ENCODE data around the gene MCF2L2.

Gene MCF2L2

DNA sequence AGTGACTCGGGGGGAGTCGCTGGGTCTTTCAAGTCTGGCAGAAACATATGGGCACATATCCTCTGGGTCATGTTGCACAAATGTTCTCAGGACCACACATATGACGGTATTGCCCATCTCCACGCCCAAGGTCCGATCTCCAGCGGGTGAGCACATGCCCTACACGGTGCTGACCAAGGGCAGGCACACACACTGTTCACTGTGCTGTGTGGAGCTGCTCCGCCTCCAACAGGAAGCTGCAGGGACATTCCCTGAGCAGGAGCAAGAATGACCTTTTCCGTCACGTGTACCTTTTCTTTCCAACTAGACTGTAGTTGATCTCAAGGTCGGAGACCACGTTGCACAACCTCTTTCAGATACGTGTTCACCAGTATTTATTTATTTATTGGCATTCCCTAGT lies 217.1 kb downstream of the MCF2L2 start:
- H3K79me2 ChIP-seq (ENCODE audit: control insufficient read depth, insufficient read depth, low read length, unreplicated experiment), result no peaks in the 10 kb centered on the region
- H3K27ac ChIP-seq (ENCODE audit: low read depth, low read length), result no peak overlapping the region
- no peak overlapping the region for H2AFZ ChIP-seq (ENCODE audit: low read length, unreplicated experiment)
- no peaks in the 10 kb centered on the region for H3K27me3 ChIP-seq (ENCODE audit: insufficient read depth, low read length)
- no peaks in the 10 kb centered on the region for H3K4me1 ChIP-seq (ENCODE audit: control insufficient read depth, insufficient read depth, low read length, unreplicated experiment)
- H3K36me3 ChIP-seq (ENCODE audit: insufficient read depth, low read length), result no peaks in the 10 kb centered on the region
- no peak overlapping the region for H3K4me3 ChIP-seq (ENCODE audit: low read depth, low read length)

DNA sequence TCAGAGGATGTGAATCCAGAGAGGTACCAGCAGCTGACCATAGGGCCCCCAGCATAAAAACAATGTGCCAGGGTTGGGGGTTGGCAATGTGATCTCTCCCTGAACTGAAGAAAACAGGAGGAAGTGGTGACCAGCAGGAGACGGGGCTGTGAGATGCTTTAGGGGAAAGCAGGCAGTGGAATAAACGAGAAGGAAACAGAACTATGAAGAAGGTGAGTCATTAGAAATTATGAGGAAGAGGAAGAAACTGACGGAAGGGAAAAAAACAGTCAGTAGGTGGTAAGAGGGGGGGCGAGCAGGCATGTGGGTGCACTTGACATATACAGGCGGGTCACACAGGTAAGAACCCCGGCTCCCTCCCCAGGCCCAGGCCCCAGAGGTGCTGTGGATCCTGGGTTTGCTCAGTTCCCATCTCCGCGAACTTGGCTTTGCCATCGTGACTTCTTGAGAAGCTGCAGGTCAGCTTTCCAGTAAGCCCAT lies 217.5 kb downstream of the MCF2L2 start:
- Histone ChIP-seq H3K4me1 (ENCODE audit: control insufficient read depth, insufficient read depth, low read length, unreplicated experiment) (no peaks in the 10 kb centered on the region), H3K27ac (ENCODE audit: low read depth, low read length) (no peak overlapping the region), H3K4me3 (ENCODE audit: low read depth, low read length) (no peak overlapping the region), H3K27me3 (ENCODE audit: insufficient read depth, low read length) (no peaks in the 10 kb centered on the region), H2AFZ (ENCODE audit: low read length, unreplicated experiment) (no peak overlapping the region), H3K36me3 (ENCODE audit: insufficient read depth, low read length) (no peaks in the 10 kb centered on the region), H3K79me2 (ENCODE audit: control insufficient read depth, insufficient read depth, low read length, unreplicated experiment) (no peaks in the 10 kb centered on the region)

DNA sequence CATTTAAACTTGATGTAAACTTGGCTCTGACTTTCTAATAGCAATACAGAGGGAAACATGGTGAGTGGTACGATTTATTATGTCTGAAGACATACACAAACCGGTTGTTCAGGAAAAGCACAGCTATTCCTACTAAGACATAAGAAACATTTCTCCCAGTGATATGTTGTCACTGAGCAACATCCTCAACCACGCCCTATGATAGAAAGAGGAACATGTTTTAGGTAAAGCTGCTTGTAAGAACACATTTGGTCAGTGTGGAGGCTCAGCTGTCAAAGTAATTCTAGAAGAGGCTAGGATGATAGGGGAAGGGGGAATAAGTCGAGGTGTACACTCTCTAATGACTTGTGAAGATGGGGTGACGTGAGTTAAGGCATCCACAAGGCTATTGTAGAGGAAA lies 218.1 kb downstream of the MCF2L2 start:
- Histone ChIP-seq H3K79me2 (ENCODE audit: control insufficient read depth, insufficient read depth, low read length, unreplicated experiment) (no peaks in the 10 kb centered on the region), H3K27me3 (ENCODE audit: insufficient read depth, low read length) (no peaks in the 10 kb centered on the region), H3K4me3 (ENCODE audit: low read depth, low read length) (no peak overlapping the region), H3K4me1 (ENCODE audit: control insufficient read depth, insufficient read depth, low read length, unreplicated experiment) (no peaks in the 10 kb centered on the region), H2AFZ (ENCODE audit: low read length, unreplicated experiment) (no peak overlapping the region), H3K36me3 (ENCODE audit: insufficient read depth, low read length) (no peaks in the 10 kb centered on the region), H3K27ac (ENCODE audit: low read depth, low read length) (no peak overlapping the region)

DNA sequence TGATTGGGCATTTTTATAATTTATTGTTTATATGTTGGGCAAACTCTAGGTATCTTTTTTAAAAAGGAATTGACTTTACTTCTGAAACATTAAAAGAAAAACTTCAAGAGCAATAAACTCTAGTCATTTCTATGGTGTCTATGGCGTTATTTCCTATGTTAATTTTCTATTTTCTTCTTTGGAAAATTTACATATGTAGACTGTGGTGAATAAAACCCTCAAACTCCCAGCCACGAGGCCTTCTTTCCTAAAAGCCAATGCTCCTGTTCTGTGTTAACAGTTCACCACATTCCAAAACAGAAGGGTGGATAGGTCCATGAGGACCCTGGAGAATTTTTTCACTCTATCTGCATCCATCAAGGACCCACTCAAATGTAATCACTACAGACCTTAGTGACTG lies 219.6 kb downstream of the MCF2L2 start:
- no peaks in the 10 kb centered on the region for H3K36me3 ChIP-seq (ENCODE audit: insufficient read depth, low read length)
- no peaks in the 10 kb centered on the region for H3K27me3 ChIP-seq (ENCODE audit: insufficient read depth, low read length)
- H3K4me1 ChIP-seq (ENCODE audit: control insufficient read depth, insufficient read depth, low read length, unreplicated experiment), result no peaks in the 10 kb centered on the region
- H2AFZ ChIP-seq (ENCODE audit: low read length, unreplicated experiment), result no peak overlapping the region
- H3K27ac ChIP-seq (ENCODE audit: low read depth, low read length), result no peak overlapping the region
- H3K4me3 ChIP-seq (ENCODE audit: low read depth, low read length), result no peak overlapping the region
- no peaks in the 10 kb centered on the region for H3K79me2 ChIP-seq (ENCODE audit: control insufficient read depth, insufficient read depth, low read length, unreplicated experiment)

DNA sequence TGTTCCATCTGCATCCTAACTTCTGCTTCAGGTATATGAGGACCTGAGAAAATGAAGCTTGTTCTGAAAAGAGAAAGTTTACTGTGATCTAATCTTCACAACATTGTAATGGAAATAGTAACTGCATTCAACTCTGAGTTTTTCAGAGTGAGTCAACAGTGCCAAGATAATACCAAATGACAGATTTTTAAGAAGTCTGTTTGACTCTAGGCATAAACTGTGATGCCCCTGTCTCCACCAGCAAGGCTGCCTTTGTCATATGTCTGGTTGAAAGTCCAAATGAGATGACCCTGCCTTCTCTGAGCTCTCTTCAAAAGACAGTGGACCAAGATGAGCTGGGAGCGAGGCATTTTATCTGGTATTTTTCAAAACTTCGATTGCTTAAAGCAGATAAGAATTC lies 220.2 kb downstream of the MCF2L2 start:
- H3K27ac ChIP-seq (ENCODE audit: low read depth, low read length), result no peak overlapping the region
- no peaks in the 10 kb centered on the region for H3K27me3 ChIP-seq (ENCODE audit: insufficient read depth, low read length)
- no peaks in the 10 kb centered on the region for H3K36me3 ChIP-seq (ENCODE audit: insufficient read depth, low read length)
- H3K4me1 ChIP-seq (ENCODE audit: control insufficient read depth, insufficient read depth, low read length, unreplicated experiment), result no peaks in the 10 kb centered on the region
- H2AFZ ChIP-seq (ENCODE audit: low read length, unreplicated experiment), result no peak overlapping the region
- no peak overlapping the region for H3K4me3 ChIP-seq (ENCODE audit: low read depth, low read length)
- no peaks in the 10 kb centered on the region for H3K79me2 ChIP-seq (ENCODE audit: control insufficient read depth, insufficient read depth, low read length, unreplicated experiment)

DNA sequence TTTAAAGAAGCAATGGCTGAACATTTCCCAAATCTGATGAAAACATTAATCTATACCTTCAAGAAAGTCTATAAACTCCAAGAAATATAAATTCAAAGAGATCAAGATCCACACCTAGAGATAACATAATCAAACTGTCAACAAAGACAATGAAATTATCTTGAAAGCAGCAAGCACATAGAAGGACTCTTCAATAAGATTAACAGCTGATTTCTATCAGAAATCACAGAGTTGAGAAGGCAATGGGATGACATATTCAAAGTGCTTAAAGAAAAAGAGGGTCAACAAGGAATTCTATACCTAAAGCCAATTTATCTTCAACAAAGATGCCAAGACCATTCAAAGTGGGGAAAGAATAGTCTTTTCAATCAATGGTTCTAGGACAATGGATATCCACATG lies 224.7 kb downstream of the MCF2L2 start:
- Histone ChIP-seq H3K4me3 (ENCODE audit: low read depth, low read length) (no peak overlapping the region), H3K27me3 (ENCODE audit: insufficient read depth, low read length) (no peaks in the 10 kb centered on the region), H3K79me2 (ENCODE audit: control insufficient read depth, insufficient read depth, low read length, unreplicated experiment) (no peaks in the 10 kb centered on the region), H2AFZ (ENCODE audit: low read length, unreplicated experiment) (no peak overlapping the region), H3K4me1 (ENCODE audit: control insufficient read depth, insufficient read depth, low read length, unreplicated experiment) (no peaks in the 10 kb centered on the region), H3K36me3 (ENCODE audit: insufficient read depth, low read length) (no peaks in the 10 kb centered on the region), H3K27ac (ENCODE audit: low read depth, low read length) (no peak overlapping the region)

DNA sequence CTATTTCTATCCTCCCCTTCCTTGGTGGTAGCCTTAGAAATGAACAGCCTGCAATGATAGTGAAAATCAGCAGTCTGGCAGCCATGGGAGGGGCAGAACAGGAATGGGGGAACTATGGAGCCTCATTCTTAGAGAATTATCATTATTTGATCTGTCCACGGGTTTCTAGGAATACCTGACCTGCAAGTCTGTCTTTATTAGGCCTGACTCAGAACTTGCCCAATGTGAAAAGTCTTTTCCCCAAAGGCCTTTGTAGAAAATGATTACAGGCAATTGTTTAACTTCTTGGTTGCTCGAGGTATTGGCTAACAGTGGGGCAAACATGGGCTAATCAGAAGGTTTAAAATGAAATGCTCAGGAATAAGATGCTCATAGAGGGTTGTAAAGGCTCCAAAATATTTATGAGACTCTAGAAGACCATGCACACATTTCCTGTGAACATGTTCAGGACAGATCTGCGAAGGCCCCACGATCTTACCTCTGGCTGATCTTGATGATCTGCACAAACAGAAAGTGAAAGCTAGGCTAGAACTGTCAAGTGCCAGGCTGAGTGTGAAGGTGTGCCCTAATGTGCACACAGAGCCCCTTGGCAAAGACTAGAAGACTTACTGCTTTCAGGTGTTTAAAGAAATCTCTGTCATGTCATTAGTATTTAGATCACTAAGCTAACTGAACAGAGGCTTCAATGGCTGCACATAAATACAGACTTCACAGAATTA lies 226.3 kb downstream of the MCF2L2 start:
- H3K4me1 ChIP-seq (ENCODE audit: control insufficient read depth, insufficient read depth, low read length, unreplicated experiment), result no peaks in the 10 kb centered on the region
- H3K27me3 ChIP-seq (ENCODE audit: insufficient read depth, low read length), result no peaks in the 10 kb centered on the region
- H2AFZ ChIP-seq (ENCODE audit: low read length, unreplicated experiment), result peak overlapping the region; percentile 8
- no peaks in the 10 kb centered on the region for H3K36me3 ChIP-seq (ENCODE audit: insufficient read depth, low read length)
- no peak overlapping the region for H3K27ac ChIP-seq (ENCODE audit: low read depth, low read length)
- H3K79me2 ChIP-seq (ENCODE audit: control insufficient read depth, insufficient read depth, low read length, unreplicated experiment), result no peaks in the 10 kb centered on the region
- H3K4me3 ChIP-seq (ENCODE audit: low read depth, low read length), result peak overlapping the region; percentile 36; the same call in 1 of the 2 replicates

DNA sequence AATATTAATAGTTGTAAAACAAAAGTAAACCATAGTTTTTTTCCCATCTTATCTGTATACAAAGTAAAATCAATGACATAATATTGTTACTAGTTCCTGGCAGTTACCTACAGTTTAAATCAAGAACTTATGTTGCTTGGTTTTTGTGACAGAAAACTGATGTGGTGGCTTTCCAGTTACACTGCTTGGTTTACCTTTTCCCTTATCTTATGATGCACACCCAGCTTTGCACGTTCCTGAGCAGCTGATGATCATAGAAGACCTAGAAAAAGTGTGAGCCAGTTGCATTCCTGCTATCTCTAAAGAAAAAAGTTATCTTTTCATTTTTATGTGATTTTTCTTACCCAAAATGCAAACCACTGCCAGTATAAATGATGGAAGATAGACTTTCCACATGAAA lies 229.5 kb downstream of the MCF2L2 start:
- no peaks in the 10 kb centered on the region for H3K36me3 ChIP-seq (ENCODE audit: insufficient read depth, low read length)
- H2AFZ ChIP-seq (ENCODE audit: low read length, unreplicated experiment), result no peak overlapping the region
- H3K4me1 ChIP-seq (ENCODE audit: control insufficient read depth, insufficient read depth, low read length, unreplicated experiment), result no peaks in the 10 kb centered on the region
- H3K27ac ChIP-seq (ENCODE audit: low read depth, low read length), result no peak overlapping the region
- H3K27me3 ChIP-seq (ENCODE audit: insufficient read depth, low read length), result no peaks in the 10 kb centered on the region
- no peak overlapping the region for H3K4me3 ChIP-seq (ENCODE audit: low read depth, low read length)
- H3K79me2 ChIP-seq (ENCODE audit: control insufficient read depth, insufficient read depth, low read length, unreplicated experiment), result no peaks in the 10 kb centered on the region

DNA sequence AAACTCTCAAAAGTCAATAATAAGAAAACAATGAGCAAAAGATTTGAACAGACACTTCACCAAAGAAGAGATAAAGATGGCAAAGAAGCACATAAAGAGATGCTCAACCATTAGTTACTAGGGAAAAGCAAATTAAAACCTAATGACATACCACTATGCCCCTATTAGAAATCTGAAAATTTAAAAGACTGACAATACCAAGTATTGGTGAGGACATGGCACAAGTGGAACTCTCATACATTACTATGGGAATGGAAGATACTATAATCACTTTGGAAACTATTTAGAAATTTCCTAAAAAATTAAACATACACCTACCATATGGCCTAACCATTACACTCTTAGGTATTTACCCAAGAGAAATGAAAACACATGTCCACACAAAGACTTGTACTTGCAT lies 230.7 kb downstream of the MCF2L2 start:
- H3K4me3 ChIP-seq (ENCODE audit: low read depth, low read length), result no peak overlapping the region
- H3K36me3 ChIP-seq (ENCODE audit: insufficient read depth, low read length), result no peaks in the 10 kb centered on the region
- H3K27me3 ChIP-seq (ENCODE audit: insufficient read depth, low read length), result no peaks in the 10 kb centered on the region
- no peaks in the 10 kb centered on the region for H3K4me1 ChIP-seq (ENCODE audit: control insufficient read depth, insufficient read depth, low read length, unreplicated experiment)
- H3K79me2 ChIP-seq (ENCODE audit: control insufficient read depth, insufficient read depth, low read length, unreplicated experiment), result no peaks in the 10 kb centered on the region
- no peak overlapping the region for H3K27ac ChIP-seq (ENCODE audit: low read depth, low read length)
- no peak overlapping the region for H2AFZ ChIP-seq (ENCODE audit: low read length, unreplicated experiment)

DNA sequence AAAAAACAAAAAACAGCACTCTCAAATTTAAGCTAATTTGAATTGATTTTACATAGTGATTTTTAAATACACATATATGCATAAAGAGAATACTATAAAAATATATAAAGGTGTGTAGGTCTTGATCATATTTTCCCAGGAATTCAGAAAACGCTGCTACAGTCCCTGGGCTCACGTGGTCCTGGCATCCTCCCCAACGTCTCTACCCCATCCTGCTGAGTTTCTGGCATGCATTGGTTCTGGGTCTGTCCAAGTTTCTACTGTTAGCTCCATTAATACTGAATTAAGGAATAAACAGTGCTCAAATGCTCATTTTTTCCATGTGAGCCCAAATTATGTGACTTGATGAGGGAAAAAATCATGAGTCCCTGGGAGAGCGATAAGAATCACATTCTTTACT lies 233.2 kb downstream of the MCF2L2 start:
- H2AFZ ChIP-seq (ENCODE audit: low read length, unreplicated experiment), result no peak overlapping the region
- no peaks in the 10 kb centered on the region for H3K27me3 ChIP-seq (ENCODE audit: insufficient read depth, low read length)
- no peak overlapping the region for H3K27ac ChIP-seq (ENCODE audit: low read depth, low read length)
- H3K4me3 ChIP-seq (ENCODE audit: low read depth, low read length), result no peak overlapping the region
- no peaks in the 10 kb centered on the region for H3K79me2 ChIP-seq (ENCODE audit: control insufficient read depth, insufficient read depth, low read length, unreplicated experiment)
- no peaks in the 10 kb centered on the region for H3K36me3 ChIP-seq (ENCODE audit: insufficient read depth, low read length)
- no peaks in the 10 kb centered on the region for H3K4me1 ChIP-seq (ENCODE audit: control insufficient read depth, insufficient read depth, low read length, unreplicated experiment)

Measured in ACC112 (cell line).